ENCODE data around the gene TRIM62.

TRIM62 gene

GRCh38 chr1:33098371-33098770 lies 83.5 kb downstream of the TRIM62 start:
- no peak for DNase-seq (ENCODE audit: low read depth in 2 of 2)

- no peak for DNase-seq (ENCODE audit: low read depth in 2 of 2)
These were observed 84.1 kb downstream of the TRIM62 start for GRCh38 chr1:33097762-33098161.

- no peak for DNase-seq (ENCODE audit: low read depth in 2 of 2)
These were observed 84.7 kb downstream of the TRIM62 start for GRCh38 chr1:33097137-33097611.

- no peak for DNase-seq (ENCODE audit: low read depth in 2 of 2)
These were observed 85.4 kb downstream of the TRIM62 start for GRCh38 chr1:33096363-33097005.
